Retinal pigment epithelial cell (primary cell): Measurements from ENCODE around the gene DENND6B.
A peak's percentile ranks its signal among the peaks of the same experiment; 100 is the strongest.

ENCODE experiments used
- DNase-seq: peaks from one replicate; pipeline ENCODE4 v3.0.0-alpha.2; 2010; ENCODE audit warnings: low read depth
- H3K4me3 ChIP-seq: 2 replicates; pipeline ENCODE4 v1.5.1; 2011; ENCODE audit warnings: mild to moderate bottlenecking, low read length, control low read depth, moderate library complexity
- TF ChIP-seq, protein P1 (sequence below): conservative IDR thresholded peaks from 2 replicates; pipeline ENCODE4 v1.5.1; 2011; ENCODE audit warnings: low read depth, low read length, control low read depth, inconsistent platforms

Gene DENND6B

DNA sequence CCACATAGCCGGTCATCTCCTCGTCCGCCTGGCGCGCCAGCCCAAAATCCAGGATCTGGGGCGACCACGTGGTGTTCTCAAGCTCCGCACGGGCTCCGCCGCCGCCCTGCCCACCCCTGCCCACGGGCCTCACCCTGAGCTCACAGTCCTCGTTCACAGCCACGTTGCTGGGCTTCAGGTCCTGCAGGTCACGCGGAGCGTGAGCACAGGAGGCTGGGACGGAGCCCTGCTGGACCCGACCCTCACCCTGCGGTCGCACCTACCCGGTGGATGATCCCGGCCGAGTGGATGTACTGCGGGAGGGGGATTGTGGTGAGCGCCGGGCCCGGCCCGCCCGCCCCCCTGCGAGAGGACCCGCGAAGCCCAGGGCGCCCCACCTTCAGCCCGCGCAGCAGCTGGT is 59.8 kb downstream of the DENND6B start:
- no peak overlapping the region for H3K4me3 ChIP-seq
- no peak for DNase-seq
- TF ChIP-seq, protein P1, sequence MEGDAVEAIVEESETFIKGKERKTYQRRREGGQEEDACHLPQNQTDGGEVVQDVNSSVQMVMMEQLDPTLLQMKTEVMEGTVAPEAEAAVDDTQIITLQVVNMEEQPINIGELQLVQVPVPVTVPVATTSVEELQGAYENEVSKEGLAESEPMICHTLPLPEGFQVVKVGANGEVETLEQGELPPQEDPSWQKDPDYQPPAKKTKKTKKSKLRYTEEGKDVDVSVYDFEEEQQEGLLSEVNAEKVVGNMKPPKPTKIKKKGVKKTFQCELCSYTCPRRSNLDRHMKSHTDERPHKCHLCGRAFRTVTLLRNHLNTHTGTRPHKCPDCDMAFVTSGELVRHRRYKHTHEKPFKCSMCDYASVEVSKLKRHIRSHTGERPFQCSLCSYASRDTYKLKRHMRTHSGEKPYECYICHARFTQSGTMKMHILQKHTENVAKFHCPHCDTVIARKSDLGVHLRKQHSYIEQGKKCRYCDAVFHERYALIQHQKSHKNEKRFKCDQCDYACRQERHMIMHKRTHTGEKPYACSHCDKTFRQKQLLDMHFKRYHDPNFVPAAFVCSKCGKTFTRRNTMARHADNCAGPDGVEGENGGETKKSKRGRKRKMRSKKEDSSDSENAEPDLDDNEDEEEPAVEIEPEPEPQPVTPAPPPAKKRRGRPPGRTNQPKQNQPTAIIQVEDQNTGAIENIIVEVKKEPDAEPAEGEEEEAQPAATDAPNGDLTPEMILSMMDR: no peak

DNA sequence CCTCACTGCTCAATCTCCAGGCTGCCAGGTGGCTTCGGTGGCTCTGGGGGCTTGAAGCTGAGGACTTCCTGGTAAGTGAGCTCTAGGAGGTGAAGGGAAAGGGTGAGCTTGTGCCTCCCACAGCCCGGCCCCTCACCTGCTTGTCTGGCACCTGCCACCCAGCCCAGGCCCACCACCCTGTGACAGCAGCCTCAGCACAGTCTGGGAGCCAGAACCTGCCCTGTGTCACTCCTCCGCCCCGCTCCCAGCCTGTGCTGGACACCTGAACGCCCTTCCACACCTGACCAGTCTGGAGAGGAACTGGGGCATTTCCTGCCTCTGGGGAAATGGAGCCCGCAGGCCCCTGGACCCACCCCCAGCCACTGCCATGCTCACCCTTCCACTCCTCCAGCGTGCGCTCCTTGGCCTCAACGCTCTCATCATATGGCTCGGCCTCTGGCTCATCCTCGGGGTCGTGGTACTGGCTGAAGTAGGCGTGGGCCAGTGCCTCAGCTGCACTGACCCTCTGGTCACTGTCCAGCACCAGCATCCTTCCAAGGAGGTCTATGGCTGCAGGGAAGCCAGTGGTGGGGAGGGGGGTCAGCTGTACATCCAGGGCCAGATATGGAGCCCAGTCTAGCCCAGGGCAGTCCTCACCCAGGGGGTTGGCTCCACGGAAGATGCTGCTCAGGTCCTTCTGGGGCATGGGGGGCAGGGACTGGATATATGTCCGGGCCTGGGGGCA is 61.7 kb downstream of the DENND6B start:
- H3K4me3 ChIP-seq: no peak overlapping the region
- DNase-seq: no peak
- TF ChIP-seq, protein P1: no peak

GRCh38 chr22:50264104-50264745 is 62.6 kb downstream of the DENND6B start:
- DNase-seq: no peak
- H3K4me3 ChIP-seq: no peak overlapping the region
- TF ChIP-seq, protein P1: no peak

- no peak overlapping the region for H3K4me3 ChIP-seq
- DNase-seq: no peak
- TF ChIP-seq, protein P1: no peak
Measured at GRCh38 chr22:50262973-50263617, 63.7 kb downstream of the DENND6B start.

DNA sequence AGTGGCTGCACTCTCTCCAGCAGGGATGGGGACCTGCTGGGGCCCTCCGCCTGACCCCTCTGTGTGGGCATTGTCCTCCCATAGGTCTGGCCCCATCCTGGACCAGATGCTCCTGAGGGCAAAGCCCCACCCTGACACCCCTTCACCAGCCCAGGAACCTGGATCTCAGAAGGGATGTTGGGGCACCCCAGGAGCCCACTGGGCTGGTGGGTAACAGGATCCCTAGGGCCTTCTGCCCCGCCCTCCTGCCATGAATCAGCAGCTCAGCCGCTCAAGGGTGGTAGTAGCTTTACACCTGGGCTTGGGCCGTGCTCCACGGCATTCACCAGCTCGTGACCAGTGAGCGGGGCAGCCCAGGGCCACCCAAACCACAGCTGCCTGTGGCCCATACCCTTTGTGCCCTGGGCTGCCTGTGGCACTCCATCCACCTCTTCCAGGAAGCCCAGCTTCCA is 64.3 kb downstream of the DENND6B start:
- DNase-seq: no peak
- TF ChIP-seq, protein P1: no peak
- H3K4me3 ChIP-seq: no peak overlapping the region

DNA sequence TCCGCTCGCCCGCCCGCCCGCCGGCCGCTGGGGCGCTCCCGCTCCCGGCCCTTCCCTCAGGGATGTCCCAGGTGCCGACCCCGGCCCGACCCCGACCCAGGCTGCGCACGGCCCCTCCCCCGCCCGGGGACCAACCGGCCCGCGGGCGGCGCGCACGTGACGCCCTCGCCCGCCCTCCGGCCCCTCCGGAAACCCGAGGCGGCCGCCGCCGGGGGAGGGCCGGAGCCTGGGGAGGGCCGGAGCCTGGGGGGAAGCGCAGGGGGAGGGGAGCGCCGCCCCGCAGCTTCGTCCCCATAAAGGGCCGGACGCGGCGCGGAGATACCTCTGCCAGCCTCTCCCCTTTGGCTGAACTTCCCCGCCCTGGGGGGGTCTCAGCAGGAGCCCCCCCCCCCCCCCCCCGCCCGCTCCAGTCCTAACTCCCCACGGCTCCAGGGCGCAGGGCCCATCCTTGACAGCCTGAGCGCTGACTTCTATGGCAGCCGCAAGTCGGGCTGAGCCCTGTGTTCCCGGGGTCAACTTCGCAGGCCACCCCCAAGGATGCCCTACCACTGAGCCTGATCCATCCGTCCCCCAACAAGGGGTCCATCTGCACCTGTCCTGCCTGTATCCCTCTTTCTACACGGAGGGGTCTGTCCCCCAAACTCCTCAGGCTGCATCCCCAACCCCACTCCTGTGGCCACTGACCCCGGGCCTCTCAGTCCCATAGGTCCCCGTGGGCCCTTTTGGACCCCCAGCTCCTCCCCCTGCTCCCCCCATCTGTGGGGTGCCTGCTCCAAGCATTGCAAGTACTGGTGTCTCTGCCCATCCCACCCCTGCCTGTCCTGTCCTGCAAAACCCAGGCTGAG is 65.0 kb downstream of the DENND6B start, which contains the start of gene MAPK12:
TSS of gene MAPK12 (minus strand) at position 69 of the 845 bp plus-strand sequence. CDS start 174 bp downstream, outside the sequence.
- TF ChIP-seq, protein P1: no peak
- DNase-seq: no peak
- H3K4me3 ChIP-seq: peak within 1 kb of the TSS; percentile 53
